Measurements from ENCODE around the gene STPG3. TPM values are rescaled to one million over a fixed set of nuclear protein-coding genes. Genes with fewer than 3 reads are reported as not detected.

Gene STPG3
- total RNA-seq, 4 donors from 2014 or later, result not detected

GRCh38 chr9:137254624-137255447, 3.8 kb downstream of the STPG3 start, which contains the start of gene NELFB:
NELFB (plus strand) TSS chr9:137255327.
- Histone ChIP-seq H3K4me3 (peak within 1 kb of the TSS; percentile 81 to 97), H3K36me3 (no peaks in the 10 kb centered on the region), H3K27me3 (no peaks in the 10 kb centered on the region), H3K4me1 (peaks cover 0 to 17% of the 10 kb centered on the region in 2 donors), H3K9me3 (no peaks in the 10 kb centered on the region), H3K27ac (peak within 1 kb of the TSS; percentile 56 to 75)
- TF ChIP-seq, protein P1, sequence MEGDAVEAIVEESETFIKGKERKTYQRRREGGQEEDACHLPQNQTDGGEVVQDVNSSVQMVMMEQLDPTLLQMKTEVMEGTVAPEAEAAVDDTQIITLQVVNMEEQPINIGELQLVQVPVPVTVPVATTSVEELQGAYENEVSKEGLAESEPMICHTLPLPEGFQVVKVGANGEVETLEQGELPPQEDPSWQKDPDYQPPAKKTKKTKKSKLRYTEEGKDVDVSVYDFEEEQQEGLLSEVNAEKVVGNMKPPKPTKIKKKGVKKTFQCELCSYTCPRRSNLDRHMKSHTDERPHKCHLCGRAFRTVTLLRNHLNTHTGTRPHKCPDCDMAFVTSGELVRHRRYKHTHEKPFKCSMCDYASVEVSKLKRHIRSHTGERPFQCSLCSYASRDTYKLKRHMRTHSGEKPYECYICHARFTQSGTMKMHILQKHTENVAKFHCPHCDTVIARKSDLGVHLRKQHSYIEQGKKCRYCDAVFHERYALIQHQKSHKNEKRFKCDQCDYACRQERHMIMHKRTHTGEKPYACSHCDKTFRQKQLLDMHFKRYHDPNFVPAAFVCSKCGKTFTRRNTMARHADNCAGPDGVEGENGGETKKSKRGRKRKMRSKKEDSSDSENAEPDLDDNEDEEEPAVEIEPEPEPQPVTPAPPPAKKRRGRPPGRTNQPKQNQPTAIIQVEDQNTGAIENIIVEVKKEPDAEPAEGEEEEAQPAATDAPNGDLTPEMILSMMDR (IDR thresholded peaks at IDR 0.05), result peak in 3 of 4 experiments; percentile 19 to 35 (median 22)
- TF ChIP-seq POLR2A (IDR thresholded peaks at IDR 0.05), result peak; percentile 39 to 69
- DNase-seq, result peak; percentile 90 to 95
- intact Hi-C loops (cut with DNase I; ENCODE audit: low total_unique reads), result no loop called here

DNA sequence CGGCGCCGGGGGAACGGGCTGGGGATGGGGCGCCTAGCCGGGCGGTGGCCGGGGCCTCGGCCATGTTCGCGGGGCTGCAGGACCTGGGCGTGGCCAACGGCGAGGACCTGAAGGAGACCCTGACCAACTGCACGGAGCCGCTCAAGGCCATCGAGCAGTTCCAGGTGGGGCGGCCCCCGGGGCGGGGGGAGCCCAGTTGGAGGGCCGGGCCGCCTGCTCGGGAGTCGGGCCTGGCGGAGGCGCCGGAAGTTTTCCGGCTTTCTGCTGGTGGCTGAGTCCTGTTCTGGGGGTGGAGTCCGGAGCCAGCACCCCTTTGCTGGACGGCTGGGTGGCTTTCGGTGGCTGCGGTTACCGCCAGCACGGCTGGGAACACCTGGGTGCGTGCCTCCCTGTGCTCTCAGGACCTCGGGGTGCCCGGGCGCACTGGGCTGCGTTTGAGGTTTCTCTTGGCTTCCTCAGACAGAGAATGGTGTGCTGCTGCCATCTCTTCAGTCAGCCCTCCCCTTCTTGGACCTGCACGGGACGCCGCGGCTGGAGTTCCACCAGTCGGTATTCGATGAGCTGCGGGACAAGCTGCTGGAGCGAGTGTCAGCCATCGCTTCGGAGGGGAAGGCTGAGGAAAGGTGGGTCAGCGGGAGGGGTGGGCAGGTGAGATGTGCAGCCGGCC, 4.5 kb downstream of the STPG3 start:
- Histone ChIP-seq H3K36me3 (no peaks in the 10 kb centered on the region), H3K27ac (peak overlapping the region; percentile 56 to 75), H3K9me3 (no peaks in the 10 kb centered on the region), H3K4me3 (peak overlapping the region; percentile 81 to 97), H3K4me1 (peaks cover 0 to 17% of the 10 kb centered on the region in 2 donors), H3K27me3 (no peaks in the 10 kb centered on the region)
- TF ChIP-seq POLR2A (IDR thresholded peaks at IDR 0.05), result no peak
- TF ChIP-seq, protein P1 (IDR thresholded peaks at IDR 0.05), result no peak
- DNase-seq, result no peak
- intact Hi-C loops (cut with DNase I; ENCODE audit: low total_unique reads), result no loop called here

DNA sequence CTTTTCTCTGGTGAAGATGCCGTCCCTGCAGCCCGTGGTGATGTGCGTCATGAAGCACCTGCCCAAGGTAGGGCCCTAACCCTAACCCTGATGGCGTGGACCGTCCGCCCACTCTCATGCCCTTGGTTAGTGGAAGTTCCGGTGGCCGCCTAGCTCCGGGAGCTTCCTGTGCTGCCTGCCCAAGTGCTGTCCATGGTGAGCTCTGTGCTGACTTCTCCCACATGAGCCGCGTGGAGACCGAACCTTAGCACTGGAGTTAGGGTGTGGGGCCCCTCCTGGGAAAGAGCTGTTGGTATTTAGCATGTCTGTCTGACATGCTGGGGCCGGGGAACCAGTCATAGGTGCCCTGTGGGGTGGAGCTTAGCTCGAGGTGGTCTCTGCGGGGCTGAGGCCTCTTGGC, 5.3 kb downstream of the STPG3 start:
- DNase-seq, result no peak
- peaks cover 0 to 17% of the 10 kb centered on the region in 2 donors for H3K4me1 ChIP-seq
- no peak overlapping the region for H3K27ac ChIP-seq
- H3K4me3 ChIP-seq, result peak overlapping the region in 1 of 2 donors; percentile 97
- H3K9me3 ChIP-seq, result no peaks in the 10 kb centered on the region
- intact Hi-C loops (cut with DNase I; ENCODE audit: low total_unique reads), result no loop called here
- H3K36me3 ChIP-seq, result no peaks in the 10 kb centered on the region
- TF ChIP-seq, protein P1 (IDR thresholded peaks at IDR 0.05), result no peak
- no peak for TF ChIP-seq POLR2A (IDR thresholded peaks at IDR 0.05)
- no peaks in the 10 kb centered on the region for H3K27me3 ChIP-seq

DNA sequence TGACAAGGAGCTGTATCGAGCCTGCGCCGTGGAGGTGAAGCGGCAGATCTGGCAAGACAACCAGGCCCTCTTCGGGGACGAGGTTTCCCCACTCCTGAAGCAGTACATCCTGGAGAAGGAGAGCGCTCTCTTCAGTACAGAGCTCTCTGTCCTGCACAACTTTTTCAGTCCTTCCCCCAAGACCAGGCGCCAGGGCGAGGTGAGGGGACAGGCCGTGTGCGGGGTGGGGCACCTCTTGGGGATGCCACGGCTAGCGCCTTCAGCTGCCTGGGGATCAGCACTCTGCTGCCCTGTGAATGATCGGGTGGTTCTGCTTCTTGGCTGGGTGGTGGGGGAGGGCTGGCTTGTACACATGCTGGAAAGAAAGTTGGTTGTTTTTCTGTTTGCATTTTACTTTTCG, 5.8 kb downstream of the STPG3 start:
- H3K27ac ChIP-seq, result no peak overlapping the region
- no peaks in the 10 kb centered on the region for H3K36me3 ChIP-seq
- H3K4me3 ChIP-seq, result no peak overlapping the region
- intact Hi-C loops (cut with DNase I; ENCODE audit: low total_unique reads), result no loop called here
- H3K27me3 ChIP-seq, result no peaks in the 10 kb centered on the region
- H3K9me3 ChIP-seq, result no peaks in the 10 kb centered on the region
- peaks cover 0 to 17% of the 10 kb centered on the region in 2 donors for H3K4me1 ChIP-seq
- no peak for DNase-seq
- TF ChIP-seq POLR2A (IDR thresholded peaks at IDR 0.05), result no peak
- TF ChIP-seq, protein P1 (IDR thresholded peaks at IDR 0.05), result no peak
